Neural cell (in vitro differentiated cells): ENCODE measurements around the gene MUC15.
"Not testable (repeated sequence)": the region's sequence is repeated elsewhere in the genome, so short reads cannot be mapped to it uniquely, and the experiment has no call there.

ENCODE experiments used
- CTCF ChIP-seq: fragments of 450-650 bp; IDR thresholded peaks from 2 replicates; pipeline ENCODE4 v1.5.1; 2014; ENCODE audit warnings: antibody characterized with exemption, mild to moderate bottlenecking, moderate library complexity; ENCODE audit not compliant: poor library complexity, severe bottlenecking
- EP300 ChIP-seq: fragments of 450-650 bp; conservative IDR thresholded peaks from 2 replicates; pipeline ENCODE4 v1.6.1; 2014; ENCODE audit warnings: antibody characterized with exemption, mild to moderate bottlenecking, moderate library complexity; ENCODE audit not compliant: poor library complexity, severe bottlenecking
- EZH2 ChIP-seq: fragments of 200-600, 300-800 bp; shearing (Covaris generic), sonication (generic); IDR thresholded peaks from 2 replicates; pipeline ENCODE4 v1.6.1; 2014; ENCODE audit warnings: antibody characterized with exemption, low read length, borderline replicate concordance, mild to moderate bottlenecking; ENCODE audit not compliant: insufficient read depth, poor library complexity, severe bottlenecking
- MXI1 ChIP-seq: fragments of 450-650 bp; conservative IDR thresholded peaks from 2 replicates; pipeline ENCODE4 v1.6.1; 2014; ENCODE audit warnings: antibody characterized with exemption, mild to moderate bottlenecking; ENCODE audit not compliant: poor library complexity, severe bottlenecking
- POLR2AphosphoS5 ChIP-seq: IDR thresholded peaks from 2 replicates; pipeline ENCODE4 v1.6.1; 2012
- REST ChIP-seq: IDR thresholded peaks from 2 replicates; pipeline ENCODE4 v1.6.1; 2012; ENCODE audit warnings: borderline replicate concordance
- SMC3 ChIP-seq: fragments of 450-650 bp; conservative IDR thresholded peaks from 2 replicates; pipeline ENCODE4 v1.6.1; 2014; ENCODE audit warnings: antibody characterized with exemption, mild to moderate bottlenecking, moderate library complexity; ENCODE audit not compliant: poor library complexity

GRCh38 chr11:26597049-26597689 is 25.1 kb upstream of the MUC15 start:
- not testable (repeated sequence) for TF ChIP-seq MXI1, REST, CTCF, EZH2, POLR2AphosphoS5, SMC3, EP300
